ENCODE measurements around the gene VSIG10L2. TPM values are rescaled to one million over a fixed set of nuclear protein-coding genes. Genes with fewer than 3 reads are reported as not detected.

The VSIG10L2 gene
- total RNA-seq, 4 donors from 2014 or later: not detected

DNA sequence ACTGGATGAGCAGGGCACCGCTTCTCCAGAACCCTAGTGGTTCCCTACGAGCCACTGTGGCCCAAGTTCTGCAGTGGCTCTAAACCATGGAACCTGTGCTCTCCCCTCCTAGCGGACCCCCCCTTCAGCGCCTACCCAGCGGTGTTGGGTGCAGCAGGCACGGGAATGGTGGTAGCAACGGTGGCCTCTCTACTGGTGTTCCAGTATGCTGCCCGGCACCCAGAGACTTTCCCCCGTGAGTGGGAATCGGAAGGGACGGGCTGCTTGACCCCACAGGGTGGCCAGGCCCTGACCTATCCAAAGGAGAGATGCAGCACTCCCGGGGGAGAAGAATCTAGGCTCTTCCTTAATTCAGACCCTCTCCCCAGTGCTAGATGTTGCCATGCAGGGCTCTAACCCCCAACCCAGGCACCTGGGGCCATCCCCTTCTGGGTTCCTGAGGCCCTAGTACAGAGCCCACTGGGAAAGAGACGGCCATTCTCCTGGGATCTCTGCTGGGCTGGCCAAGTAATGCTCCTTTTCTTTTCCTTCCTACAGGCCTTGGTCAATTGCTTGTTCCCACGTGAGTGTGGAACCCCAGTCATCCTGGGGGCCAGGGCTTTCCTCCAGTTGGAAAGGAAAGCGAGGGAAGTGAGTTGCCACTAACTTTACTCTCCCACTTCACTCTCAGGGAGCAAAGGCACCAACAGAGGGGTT is 9.2 kb downstream of the VSIG10L2 start:
- TF ChIP-seq CTCF (IDR thresholded peaks at IDR 0.05; ENCODE audit: low read depth): no peak

- TF ChIP-seq CTCF (IDR thresholded peaks at IDR 0.05; ENCODE audit: low read depth): no peak
Observed at GRCh38 chr11:125955856-125956255, 10.0 kb downstream of the VSIG10L2 start.

DNA sequence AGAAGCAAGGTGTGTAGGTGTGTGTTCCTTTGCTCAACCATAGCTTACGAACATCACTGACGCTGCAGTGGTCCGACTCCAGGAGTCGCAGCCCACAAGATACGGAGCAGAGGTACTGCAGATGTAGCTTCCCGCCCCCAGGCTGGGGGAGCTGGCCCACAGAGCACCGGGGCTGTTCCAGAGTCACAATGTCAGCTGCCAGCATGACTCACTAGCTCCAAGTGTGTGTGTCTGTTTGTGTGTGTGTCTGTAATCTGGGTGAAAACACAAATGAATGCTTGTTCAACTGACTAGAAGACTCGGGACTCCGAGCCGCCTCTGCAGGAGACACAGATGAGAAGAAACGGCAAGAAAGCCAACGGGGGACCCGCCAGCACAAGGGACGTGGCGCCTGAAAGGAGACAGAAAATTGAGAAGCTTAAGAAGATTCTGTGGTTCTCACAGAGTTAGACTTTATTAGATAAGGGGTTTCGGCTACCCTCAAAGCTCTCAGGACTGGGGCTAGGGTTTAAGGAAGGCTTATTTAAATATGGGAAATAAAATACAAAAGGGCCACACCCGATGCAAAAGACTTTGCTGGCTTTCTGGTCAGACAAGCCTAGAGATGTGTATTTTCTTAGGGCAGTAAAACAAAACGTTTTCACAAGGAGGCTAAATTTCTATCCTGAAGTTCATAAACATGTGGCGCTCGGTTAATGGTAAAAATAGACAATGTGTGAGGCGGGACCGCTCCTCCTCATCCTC is 10.7 kb downstream of the VSIG10L2 start:
- TF ChIP-seq CTCF (IDR thresholded peaks at IDR 0.05; ENCODE audit: low read depth): no peak

- no peak for TF ChIP-seq CTCF (IDR thresholded peaks at IDR 0.05; ENCODE audit: low read depth)
Observed at GRCh38 chr11:125957618-125958332, 11.9 kb downstream of the VSIG10L2 start.

DNA sequence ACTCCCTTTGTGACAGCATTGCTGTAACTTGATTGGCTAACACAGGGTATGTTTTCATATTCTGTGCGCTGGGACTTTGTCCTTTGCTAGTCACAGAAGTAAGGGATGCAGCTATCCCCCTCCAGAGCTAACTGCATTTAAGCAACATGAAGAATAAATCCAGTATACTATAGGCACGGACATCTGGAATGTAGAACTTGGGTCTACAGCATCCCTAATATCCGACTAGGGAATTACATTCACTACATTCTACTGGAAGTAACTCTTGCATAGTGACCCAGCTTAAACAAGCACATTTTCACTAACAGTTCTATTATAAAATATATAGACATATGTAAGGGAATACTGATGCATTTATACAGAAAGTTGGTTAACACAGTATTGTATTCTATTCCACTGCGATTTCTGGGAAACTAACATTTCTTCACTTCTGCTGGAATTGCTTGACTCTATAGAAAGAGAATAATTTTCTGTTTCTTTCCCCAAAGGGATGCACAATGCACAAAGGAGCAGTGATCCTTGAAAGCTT is 13.1 kb downstream of the VSIG10L2 start:
- TF ChIP-seq CTCF (IDR thresholded peaks at IDR 0.05; ENCODE audit: low read depth): no peak

GRCh38 chr11:125959511-125959910 is 13.7 kb downstream of the VSIG10L2 start:
- TF ChIP-seq CTCF (IDR thresholded peaks at IDR 0.05; ENCODE audit: low read depth): no peak

DNA sequence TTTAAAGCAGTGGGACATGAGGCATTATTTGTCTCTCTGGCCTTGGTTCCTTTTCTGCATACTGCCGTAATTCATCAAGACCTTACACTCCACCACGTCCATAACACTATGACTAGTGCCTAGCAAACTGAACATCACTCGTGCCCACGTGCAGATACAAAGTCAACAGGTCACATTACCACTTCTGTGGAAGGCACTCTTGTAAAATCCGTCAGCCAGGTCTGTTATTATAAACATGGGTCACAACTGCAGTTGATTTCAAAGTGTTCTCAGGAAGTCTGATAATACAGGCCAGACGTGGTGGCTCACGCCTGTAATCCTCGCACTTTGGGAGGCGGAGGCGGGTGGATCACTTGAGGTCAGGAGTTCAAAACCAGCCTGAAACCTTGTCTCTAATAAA is 14.1 kb downstream of the VSIG10L2 start:
- no peak for TF ChIP-seq CTCF (IDR thresholded peaks at IDR 0.05; ENCODE audit: low read depth)
